Effector CD8-positive, alpha-beta T cell (primary cell): ENCODE results near the gene AKNAD1.
"Not testable (repeated sequence)": the region's sequence is repeated elsewhere in the genome, so short reads cannot be mapped to it uniquely, and the experiment has no call there.

Source experiments
- DNase-seq: peaks from one replicate; lab custom pipeline; 2025; lab: John Stamatoyannopoulos, UW

Gene AKNAD1

GRCh38 chr1:108829498-108829916 lies 27.4 kb downstream of the AKNAD1 start:
- no peak for DNase-seq

GRCh38 chr1:108828074-108828961 lies 28.6 kb downstream of the AKNAD1 start:
- peak; percentile 59 for DNase-seq

- no peak for DNase-seq
Observed at GRCh38 chr1:108826081-108826635, 30.7 kb downstream of the AKNAD1 start.

- no peak for DNase-seq
Observed at GRCh38 chr1:108824051-108824450, 32.8 kb downstream of the AKNAD1 start.

- DNase-seq = no peak
Observed at GRCh38 chr1:108823632-108824031, 33.3 kb downstream of the AKNAD1 start.

- DNase-seq = no peak
Observed at GRCh38 chr1:108819878-108820277, 37.0 kb downstream of the AKNAD1 start.

- DNase-seq = no peak
Observed at GRCh38 chr1:108817811-108818210, 39.1 kb downstream of the AKNAD1 start.

GRCh38 chr1:108817016-108817415 lies 39.9 kb downstream of the AKNAD1 start:
- DNase-seq = no peak

- DNase-seq = no peak
Observed at GRCh38 chr1:108816049-108816893, 40.6 kb downstream of the AKNAD1 start.

- no peak for DNase-seq
Observed at GRCh38 chr1:108815566-108815965, 41.3 kb downstream of the AKNAD1 start.

- DNase-seq = no peak
Observed at GRCh38 chr1:108814343-108815125, 42.4 kb downstream of the AKNAD1 start.

- no peak for DNase-seq
Observed at GRCh38 chr1:108813326-108813725, 43.6 kb downstream of the AKNAD1 start.

GRCh38 chr1:108811611-108812010 lies 45.3 kb downstream of the AKNAD1 start:
- DNase-seq = no peak

GRCh38 chr1:108808438-108808837 lies 48.5 kb downstream of the AKNAD1 start:
- DNase-seq = no peak

- DNase-seq = no peak
Observed at GRCh38 chr1:108803548-108803947, 53.3 kb downstream of the AKNAD1 start.

GRCh38 chr1:108801101-108801500 lies 55.8 kb downstream of the AKNAD1 start:
- no peak for DNase-seq

- no peak for DNase-seq
Observed at GRCh38 chr1:108799001-108799400, 57.9 kb downstream of the AKNAD1 start.

GRCh38 chr1:108792420-108792819 lies 64.5 kb downstream of the AKNAD1 start:
- no peak for DNase-seq

GRCh38 chr1:108791790-108792189 lies 65.1 kb downstream of the AKNAD1 start:
- no peak for DNase-seq

GRCh38 chr1:108785880-108786279 lies 71.0 kb downstream of the AKNAD1 start:
- DNase-seq = no peak

- no peak for DNase-seq
Observed at GRCh38 chr1:108785264-108785663, 71.6 kb downstream of the AKNAD1 start.

GRCh38 chr1:108781575-108781944 lies 75.3 kb downstream of the AKNAD1 start:
- DNase-seq = not testable (repeated sequence)
